ENCODE results near the gene LYZL4. TPM values are rescaled to one million over a fixed set of nuclear protein-coding genes. Genes with fewer than 3 reads are reported as not detected.

LYZL4 gene
- total RNA-seq, 1 donor from 2014 or later, result not detected

DNA sequence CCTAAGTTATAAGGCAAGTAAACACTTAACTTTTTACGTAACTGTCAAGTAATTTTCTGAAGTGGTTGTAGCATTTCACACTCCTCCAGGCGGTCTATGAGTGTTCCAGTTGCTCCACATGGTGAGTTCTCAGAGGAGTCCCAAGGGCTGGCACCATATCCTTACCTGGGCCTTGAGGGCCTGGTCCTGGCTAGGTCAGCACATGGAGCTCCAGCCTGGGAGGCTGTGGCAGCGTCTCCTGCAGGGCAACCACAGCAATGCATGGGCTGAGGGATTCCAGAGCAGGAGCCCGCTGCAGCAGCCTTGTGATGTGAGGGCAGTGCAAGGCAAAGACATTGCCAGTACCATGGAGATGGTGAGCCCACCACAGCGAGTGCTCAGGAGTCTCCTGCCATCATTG, 32.2 kb upstream of the LYZL4 start:
- Mint-ChIP-seq H3K9me3 (no peaks in the 10 kb centered on the region), H3K27me3 (ENCODE audit: low read depth) (peaks cover 61% of the 10 kb centered on the region), H3K4me3 (no peak overlapping the region), H3K36me3 (no peaks in the 10 kb centered on the region), H3K4me1 (no peaks in the 10 kb centered on the region), H3K27ac (no peak overlapping the region)
- TF ChIP-seq, protein P1, sequence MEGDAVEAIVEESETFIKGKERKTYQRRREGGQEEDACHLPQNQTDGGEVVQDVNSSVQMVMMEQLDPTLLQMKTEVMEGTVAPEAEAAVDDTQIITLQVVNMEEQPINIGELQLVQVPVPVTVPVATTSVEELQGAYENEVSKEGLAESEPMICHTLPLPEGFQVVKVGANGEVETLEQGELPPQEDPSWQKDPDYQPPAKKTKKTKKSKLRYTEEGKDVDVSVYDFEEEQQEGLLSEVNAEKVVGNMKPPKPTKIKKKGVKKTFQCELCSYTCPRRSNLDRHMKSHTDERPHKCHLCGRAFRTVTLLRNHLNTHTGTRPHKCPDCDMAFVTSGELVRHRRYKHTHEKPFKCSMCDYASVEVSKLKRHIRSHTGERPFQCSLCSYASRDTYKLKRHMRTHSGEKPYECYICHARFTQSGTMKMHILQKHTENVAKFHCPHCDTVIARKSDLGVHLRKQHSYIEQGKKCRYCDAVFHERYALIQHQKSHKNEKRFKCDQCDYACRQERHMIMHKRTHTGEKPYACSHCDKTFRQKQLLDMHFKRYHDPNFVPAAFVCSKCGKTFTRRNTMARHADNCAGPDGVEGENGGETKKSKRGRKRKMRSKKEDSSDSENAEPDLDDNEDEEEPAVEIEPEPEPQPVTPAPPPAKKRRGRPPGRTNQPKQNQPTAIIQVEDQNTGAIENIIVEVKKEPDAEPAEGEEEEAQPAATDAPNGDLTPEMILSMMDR (IDR thresholded peaks at IDR 0.05; ENCODE audit: unreplicated experiment), result no peak
- DNase-seq (ENCODE audit: low spot score in 2 of 2, unreplicated experiment in 2 of 2), result no peak

DNA sequence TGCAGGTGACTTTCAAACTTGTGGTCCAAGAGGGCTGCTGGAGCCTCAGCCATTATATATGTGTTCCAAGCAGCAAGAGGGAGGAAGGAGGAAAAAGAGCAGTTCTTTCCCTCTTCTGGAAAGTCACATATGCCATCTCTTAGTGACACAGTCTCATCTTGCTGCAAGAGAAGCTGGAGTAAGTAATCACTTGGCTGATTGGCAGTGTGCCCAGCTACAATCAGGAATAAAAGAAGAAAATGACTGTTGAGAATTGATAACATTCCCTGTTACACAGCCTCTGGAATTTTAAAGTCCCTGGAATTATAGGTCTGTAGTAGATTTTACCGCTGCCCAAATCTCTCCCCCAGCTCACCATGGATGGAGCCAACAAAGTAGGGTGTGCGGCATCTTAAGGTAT, 31.4 kb upstream of the LYZL4 start:
- H3K9me3 Mint-ChIP-seq, result no peaks in the 10 kb centered on the region
- no peaks in the 10 kb centered on the region for H3K4me1 Mint-ChIP-seq
- no peak overlapping the region for H3K4me3 Mint-ChIP-seq
- DNase-seq (ENCODE audit: low spot score in 2 of 2, unreplicated experiment in 2 of 2), result no peak
- TF ChIP-seq, protein P1 (IDR thresholded peaks at IDR 0.05; ENCODE audit: unreplicated experiment), result no peak
- no peak overlapping the region for H3K27ac Mint-ChIP-seq
- peaks cover 69% of the 10 kb centered on the region for H3K27me3 Mint-ChIP-seq (ENCODE audit: low read depth)
- H3K36me3 Mint-ChIP-seq, result no peaks in the 10 kb centered on the region

DNA sequence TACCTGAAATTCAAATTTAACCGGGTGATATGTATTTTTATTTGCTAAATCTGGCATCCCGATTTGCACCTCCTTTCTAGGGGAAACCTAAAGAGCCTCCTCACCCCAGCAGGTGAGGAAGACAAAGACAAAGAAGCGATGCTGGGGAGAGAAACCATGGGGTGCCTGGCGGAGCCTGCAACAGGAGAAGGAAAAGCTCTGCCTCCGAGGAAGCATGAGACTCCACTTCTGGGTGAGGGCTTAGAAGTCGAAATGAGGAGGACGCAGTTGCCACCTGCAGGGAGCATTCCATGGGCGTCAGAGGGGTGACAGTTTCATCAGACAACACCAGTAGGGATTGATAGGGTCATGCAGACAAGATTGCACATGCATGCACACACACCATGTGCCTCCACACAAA, 30.5 kb upstream of the LYZL4 start:
- H3K4me3 Mint-ChIP-seq, result no peak overlapping the region
- H3K27me3 Mint-ChIP-seq (ENCODE audit: low read depth), result peaks cover 69% of the 10 kb centered on the region
- DNase-seq (ENCODE audit: low spot score in 2 of 2, unreplicated experiment in 2 of 2), result no peak
- no peaks in the 10 kb centered on the region for H3K9me3 Mint-ChIP-seq
- no peak overlapping the region for H3K27ac Mint-ChIP-seq
- no peaks in the 10 kb centered on the region for H3K36me3 Mint-ChIP-seq
- no peaks in the 10 kb centered on the region for H3K4me1 Mint-ChIP-seq
- TF ChIP-seq, protein P1 (IDR thresholded peaks at IDR 0.05; ENCODE audit: unreplicated experiment), result no peak

DNA sequence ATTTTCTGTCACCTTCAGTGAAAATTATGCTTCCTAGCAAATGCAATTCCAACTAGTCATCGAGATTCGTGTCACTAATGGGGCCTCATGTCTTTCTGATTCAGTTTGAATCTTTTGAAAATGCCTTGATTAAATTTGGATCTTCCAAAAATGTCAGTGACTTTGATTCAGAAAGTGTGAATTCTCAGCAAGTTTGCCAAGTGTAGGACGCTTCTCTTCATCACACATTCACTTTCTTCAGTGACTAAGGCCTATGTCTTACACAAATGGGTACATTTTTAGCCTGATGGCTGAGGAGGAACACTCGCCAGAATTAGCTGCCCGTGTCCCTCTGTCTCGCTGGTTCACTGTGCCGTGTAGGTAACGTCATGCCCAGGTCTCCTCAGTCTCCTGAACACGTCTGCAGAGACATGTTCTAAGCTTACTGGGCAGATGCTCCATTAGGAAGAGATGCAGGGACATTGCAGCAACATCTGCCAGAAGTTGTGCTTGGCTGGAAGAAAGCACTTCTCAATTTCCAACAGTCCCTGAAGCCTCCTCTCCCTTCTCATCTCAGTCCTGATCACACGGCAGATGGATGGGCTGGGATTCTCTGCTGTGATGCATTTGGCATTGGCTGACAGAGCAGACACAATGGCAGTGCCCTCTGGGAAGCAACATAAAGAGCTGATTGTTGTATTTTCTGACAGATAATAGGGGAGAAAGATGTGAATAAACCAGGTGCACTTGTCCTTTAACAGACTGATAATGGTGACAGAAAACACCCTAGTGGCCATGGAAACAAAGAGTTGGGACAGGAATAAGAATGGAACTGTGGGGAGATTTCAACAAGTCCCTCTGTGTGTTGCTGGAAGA, 29.1 kb upstream of the LYZL4 start:
- DNase-seq (ENCODE audit: low spot score in 2 of 2, unreplicated experiment in 2 of 2), result no peak
- Mint-ChIP-seq H3K4me3 (no peak overlapping the region), H3K27me3 (ENCODE audit: low read depth) (peaks cover 62% of the 10 kb centered on the region), H3K36me3 (no peaks in the 10 kb centered on the region), H3K9me3 (no peaks in the 10 kb centered on the region), H3K4me1 (no peaks in the 10 kb centered on the region), H3K27ac (no peak overlapping the region)
- TF ChIP-seq, protein P1 (IDR thresholded peaks at IDR 0.05; ENCODE audit: unreplicated experiment), result no peak

DNA sequence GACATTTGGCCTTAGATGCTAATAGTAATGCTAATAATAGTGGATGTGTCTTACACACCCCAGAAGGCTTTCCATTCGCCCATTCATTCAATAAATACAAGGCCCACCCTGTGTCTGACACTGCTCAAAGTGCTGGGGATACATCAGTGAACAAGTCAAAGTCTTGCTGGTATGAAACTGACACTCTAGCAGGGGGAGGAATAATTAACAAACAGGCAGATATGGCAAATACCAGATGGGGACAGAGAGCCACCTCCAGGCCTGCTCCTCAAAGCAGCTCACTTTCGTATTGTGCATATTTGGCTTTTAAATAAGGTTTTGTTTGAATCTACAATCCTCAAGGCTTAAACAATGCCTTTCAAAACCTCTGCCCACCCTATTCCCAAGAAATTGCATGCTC, 28.3 kb upstream of the LYZL4 start:
- Mint-ChIP-seq H3K9me3 (no peaks in the 10 kb centered on the region), H3K4me3 (no peak overlapping the region), H3K27me3 (ENCODE audit: low read depth) (peaks cover 61% of the 10 kb centered on the region), H3K27ac (no peak overlapping the region), H3K4me1 (peaks cover 2% of the 10 kb centered on the region), H3K36me3 (no peaks in the 10 kb centered on the region)
- no peak for DNase-seq (ENCODE audit: low spot score in 2 of 2, unreplicated experiment in 2 of 2)
- TF ChIP-seq, protein P1 (IDR thresholded peaks at IDR 0.05; ENCODE audit: unreplicated experiment), result no peak
